GM19468 (cell line): ENCODE data around the gene IQSEC3.
"Not testable (repeated sequence)": the region's sequence is repeated elsewhere in the genome, so short reads cannot be mapped to it uniquely, and the experiment has no call there.

Experiments used
- ATAC-seq: cut with Tn5 transposase; IDR thresholded peaks from one replicate; pipeline ENCODE4 v1.9.1; 2021; ENCODE audit warnings: mild to moderate bottlenecking, moderate library complexity, moderate number of reproducible peaks; ENCODE audit not compliant: unreplicated experiment; ENCODE audit errors: extremely low read depth

IQSEC3 gene

DNA sequence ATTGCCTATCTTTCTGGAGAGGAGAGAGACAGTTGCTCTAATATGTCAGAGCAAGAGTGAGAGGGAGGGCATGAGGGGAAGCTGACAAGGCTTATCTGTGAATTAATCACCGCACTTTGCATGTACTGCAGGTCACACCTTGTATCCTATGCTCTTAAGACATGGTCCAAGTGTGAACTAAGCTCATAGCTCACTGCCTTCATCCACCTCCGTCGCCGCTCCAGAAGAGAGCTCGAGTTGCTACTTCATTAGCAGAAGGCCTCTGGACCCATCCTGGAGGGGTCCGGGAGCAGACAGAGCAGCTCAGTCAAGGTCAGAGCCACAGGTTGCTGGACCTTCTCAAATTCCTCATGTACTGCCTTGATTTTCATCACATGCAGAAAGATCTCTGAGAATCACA, 14.6 kb upstream of the IQSEC3 start:
- not testable (repeated sequence) for ATAC-seq

DNA sequence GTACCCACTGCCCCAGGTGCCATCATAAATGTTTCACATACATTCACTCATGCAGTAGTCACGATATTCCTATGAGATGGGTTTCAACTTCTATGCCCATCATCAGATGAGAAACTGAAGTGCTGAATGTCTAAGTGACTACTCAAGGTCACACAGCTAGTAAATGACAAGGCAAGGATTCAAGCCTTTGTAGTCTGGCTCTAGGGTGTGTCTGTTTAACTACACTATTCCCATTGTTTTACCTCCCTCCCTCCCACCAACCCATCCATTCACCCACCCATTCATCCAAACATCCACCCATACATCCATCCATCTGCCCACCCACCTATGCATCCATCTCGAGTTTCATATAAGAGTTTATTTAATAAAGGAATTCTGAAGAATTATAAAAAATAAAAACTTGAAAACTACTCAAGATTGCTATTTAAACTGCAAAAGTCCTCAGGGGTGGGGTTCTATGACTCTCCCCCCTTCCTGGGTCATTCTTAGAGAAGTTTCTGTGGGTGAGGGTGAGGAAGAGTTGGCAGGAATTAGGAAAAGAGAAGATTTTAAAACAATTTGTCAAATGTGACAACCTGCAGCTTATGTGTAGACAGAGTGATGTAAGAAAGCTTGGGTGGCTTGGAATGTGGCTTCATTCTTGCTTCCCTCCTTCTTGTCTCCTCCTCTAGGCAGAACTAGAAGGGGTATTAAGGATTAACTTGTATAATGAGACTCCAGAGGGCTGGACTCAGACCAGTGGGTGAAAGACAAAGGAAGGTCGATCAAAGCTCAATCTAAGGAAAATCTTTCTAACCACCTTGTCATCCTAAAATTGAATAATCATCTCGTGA, 13.4 kb upstream of the IQSEC3 start:
- ATAC-seq = not testable (repeated sequence)

GRCh38 chr12:53735-54730, 12.5 kb upstream of the IQSEC3 start:
- no peak for ATAC-seq

GRCh38 chr12:54750-55535, 11.6 kb upstream of the IQSEC3 start:
- no peak for ATAC-seq

- ATAC-seq = no peak
These were observed 9.8 kb upstream of the IQSEC3 start for GRCh38 chr12:56683-57346.

- no peak for ATAC-seq
These were observed 9.0 kb upstream of the IQSEC3 start for GRCh38 chr12:57539-57938.

DNA sequence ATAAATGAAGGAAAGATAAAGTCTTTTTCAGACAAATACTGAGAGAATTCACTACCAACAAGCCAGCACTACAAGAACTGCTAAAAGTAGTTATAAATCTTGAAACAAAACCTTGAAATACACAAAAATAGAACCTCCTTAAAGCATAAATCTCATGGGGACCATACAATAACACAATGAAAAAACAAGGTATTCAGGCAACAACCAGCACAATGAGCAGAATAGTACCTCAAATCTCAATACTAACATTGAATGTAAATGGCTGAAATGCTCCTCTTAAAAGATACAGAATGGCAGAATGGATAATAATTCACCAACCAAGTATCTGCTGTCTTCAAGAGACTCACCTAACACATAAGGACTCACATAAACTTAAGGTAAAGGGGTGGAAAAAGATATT, 7.7 kb upstream of the IQSEC3 start:
- ATAC-seq = no peak

GRCh38 chr12:61845-62244, 4.7 kb upstream of the IQSEC3 start:
- ATAC-seq = not testable (repeated sequence)

- ATAC-seq = not testable (repeated sequence)
These were observed 990 bp upstream of the IQSEC3 start for GRCh38 chr12:65491-66063.

GRCh38 chr12:66782-67504, 376 bp downstream of the IQSEC3 start:
- not testable (repeated sequence) for ATAC-seq

DNA sequence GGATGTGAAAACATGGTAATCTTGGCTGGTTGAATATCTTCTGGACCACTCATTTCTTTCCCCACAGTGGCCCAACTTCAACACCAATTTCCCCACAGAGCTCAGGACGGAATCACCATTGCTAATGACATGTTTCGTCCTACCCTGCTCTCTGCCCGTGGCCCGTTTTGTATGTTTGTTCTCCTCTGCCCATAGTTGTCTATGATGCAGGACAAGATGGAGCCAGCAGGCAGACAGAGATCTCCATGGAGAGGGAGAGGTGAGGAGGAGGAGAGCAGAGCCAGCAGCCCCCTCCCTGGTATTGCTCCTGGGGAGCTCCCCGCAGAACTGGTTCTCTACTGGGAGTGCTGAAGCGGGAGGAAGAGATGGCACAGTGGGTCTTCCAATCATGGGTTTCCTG, 3.1 kb downstream of the IQSEC3 start:
- not testable (repeated sequence) for ATAC-seq

- ATAC-seq = not testable (repeated sequence)
These were observed 4.0 kb downstream of the IQSEC3 start for GRCh38 chr12:70541-70940.

DNA sequence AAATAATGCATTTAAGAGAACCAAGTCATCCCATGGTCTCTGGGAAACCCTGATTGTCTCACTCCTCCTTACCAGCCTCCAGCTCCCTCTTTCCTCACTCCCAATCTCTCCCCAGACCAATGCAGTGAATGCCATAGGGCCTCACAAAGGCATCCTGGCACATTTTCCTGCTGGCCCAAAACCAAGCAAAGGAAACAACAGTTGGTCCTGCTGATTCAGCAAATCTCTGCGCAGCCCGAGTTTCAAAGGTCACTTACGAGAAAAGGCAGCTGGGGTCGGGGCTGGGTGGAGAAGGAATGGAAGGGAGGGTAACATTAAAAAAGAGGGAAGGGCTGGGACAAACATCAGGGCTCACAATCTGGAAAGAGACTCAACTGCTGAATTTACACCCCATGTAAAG, 5.5 kb downstream of the IQSEC3 start:
- not testable (repeated sequence) for ATAC-seq

GRCh38 chr12:74420-75190, 8.0 kb downstream of the IQSEC3 start:
- ATAC-seq = not testable (repeated sequence)

DNA sequence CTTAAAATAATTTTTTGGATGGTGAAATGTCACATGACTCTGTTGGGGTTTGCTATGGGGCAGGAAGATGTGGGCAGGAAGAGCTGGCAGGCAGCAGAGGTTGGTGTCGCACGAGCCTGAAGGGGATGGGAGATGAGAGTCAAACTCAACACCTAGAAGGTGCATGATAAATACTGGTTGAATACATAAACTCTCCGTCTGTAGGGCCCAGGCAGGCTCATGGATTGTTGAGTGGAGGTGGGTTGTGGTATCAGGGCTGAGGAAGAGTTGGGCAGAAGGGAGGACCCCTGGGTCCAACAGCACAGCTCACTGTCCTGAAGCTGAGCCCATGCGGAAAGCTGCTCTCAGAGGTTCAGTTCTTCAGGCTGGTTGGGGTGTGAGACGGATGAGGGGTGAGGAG, 9.0 kb downstream of the IQSEC3 start:
- ATAC-seq = not testable (repeated sequence)

DNA sequence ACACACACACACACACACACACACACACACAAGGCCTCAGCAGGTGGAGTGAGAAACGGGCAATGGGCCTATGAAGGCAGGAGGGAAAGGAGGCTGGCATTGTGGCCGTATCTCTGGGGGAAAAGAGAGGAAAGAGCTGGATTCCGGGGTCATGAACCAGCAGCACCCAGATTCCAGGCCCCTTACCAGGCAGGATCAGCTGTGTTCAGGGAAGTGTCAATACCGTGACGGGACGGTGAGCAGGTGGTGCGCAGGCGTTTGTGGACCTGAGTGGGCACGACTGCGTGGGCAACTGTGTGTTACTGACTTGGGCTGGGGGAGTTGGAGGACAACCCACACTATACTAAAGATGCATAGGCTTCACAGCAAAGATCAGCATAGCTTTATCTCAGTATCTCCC, 9.5 kb downstream of the IQSEC3 start:
- not testable (repeated sequence) for ATAC-seq

GRCh38 chr12:76551-76950, 10.0 kb downstream of the IQSEC3 start:
- ATAC-seq = not testable (repeated sequence)
